H9 (cell line): ENCODE measurements around the gene RAD17. TPM values are rescaled to one million over a fixed set of nuclear protein-coding genes. Genes with fewer than 3 reads are reported as not detected.
A peak's percentile ranks its signal among the peaks of the same experiment; 100 is the strongest.
"Not testable (repeated sequence)": the region's sequence is repeated elsewhere in the genome, so short reads cannot be mapped to it uniquely, and the experiment has no call there.

Experiments
- DNase-seq: peaks from one replicate; pipeline ENCODE4 v3.0.0-alpha.2; 2017
- H2AFZ ChIP-seq: one replicate; pipeline ENCODE4 v1.6.1; 2013; ENCODE audit warnings: mild to moderate bottlenecking, low read length, control low read depth, moderate library complexity
- H2AK5ac ChIP-seq: 2 replicates; pipeline ENCODE4 v1.6.1; 2013; ENCODE audit warnings: low read length, control low read depth, mixed read lengths; ENCODE audit not compliant: insufficient read length
- H2BK120ac ChIP-seq: one replicate; pipeline ENCODE4 v1.6.1; 2013; ENCODE audit warnings: low read depth, mild to moderate bottlenecking, low read length, control low read depth, inconsistent platforms; ENCODE audit not compliant: poor library complexity, severe bottlenecking
- H2BK12ac ChIP-seq: 2 replicates; pipeline ENCODE4 v1.6.1; 2013; ENCODE audit warnings: low read length, control low read depth, mixed read lengths, low read depth; ENCODE audit not compliant: insufficient read length
- H2BK15ac ChIP-seq: 2 replicates; pipeline ENCODE4 v1.6.1; 2013; ENCODE audit warnings: low read depth, low read length, control low read depth
- H2BK20ac ChIP-seq: one replicate; pipeline ENCODE4 v1.6.1; 2013; ENCODE audit warnings: low read depth, mild to moderate bottlenecking, low read length, control low read depth, inconsistent platforms; ENCODE audit not compliant: poor library complexity, severe bottlenecking
- H2BK5ac ChIP-seq: 2 replicates; pipeline ENCODE4 v1.6.1; 2013; ENCODE audit warnings: low read length, control low read depth, mixed read lengths; ENCODE audit not compliant: insufficient read length
- H3K14ac ChIP-seq: 2 replicates; pipeline ENCODE4 v1.6.1; 2013; ENCODE audit warnings: low read length, control low read depth; ENCODE audit not compliant: insufficient read depth
- H3K18ac ChIP-seq: 2 replicates; pipeline ENCODE4 v1.6.1; 2013; ENCODE audit warnings: low read depth, mild to moderate bottlenecking, mixed read lengths, low read length, control low read depth; ENCODE audit not compliant: insufficient read length
- H3K23ac ChIP-seq: 2 replicates; pipeline ENCODE4 v1.6.1; 2013; ENCODE audit warnings: low read length, control low read depth, mixed read lengths, low read depth; ENCODE audit not compliant: insufficient read length
- H3K23me2 ChIP-seq: 2 replicates; pipeline ENCODE4 v1.6.1; 2013; ENCODE audit warnings: low read depth, mild to moderate bottlenecking, mixed read lengths, low read length, control low read depth; ENCODE audit not compliant: insufficient read length, poor library complexity, severe bottlenecking
- H3K27ac ChIP-seq: 2 replicates; pipeline ENCODE4 v1.5.1; 2013; ENCODE audit warnings: low read length, control low read depth, mixed read lengths, low read depth; ENCODE audit not compliant: insufficient read length
- H3K27me3 ChIP-seq: 2 replicates; pipeline ENCODE4 v1.6.1; 2013; ENCODE audit warnings: low read length, control low read depth, inconsistent platforms; ENCODE audit not compliant: insufficient read depth
- H3K4ac ChIP-seq: 2 replicates; pipeline ENCODE4 v1.6.1; 2013; ENCODE audit warnings: low read depth, mild to moderate bottlenecking, control low read depth, inconsistent platforms, low read length, moderate library complexity
- H3K4me1 ChIP-seq: 2 replicates; pipeline ENCODE4 v1.6.1; 2013; ENCODE audit warnings: low read length, control low read depth, inconsistent platforms; ENCODE audit not compliant: insufficient read depth
- H3K4me2 ChIP-seq: 2 replicates; pipeline ENCODE4 v1.6.1; 2013; ENCODE audit warnings: low read length, control low read depth, mixed read lengths; ENCODE audit not compliant: insufficient read length, insufficient read depth
- H3K56ac ChIP-seq: 2 replicates; pipeline ENCODE4 v1.6.1; 2013; ENCODE audit warnings: low read depth, mild to moderate bottlenecking, mixed read lengths, low read length, control low read depth; ENCODE audit not compliant: insufficient read length
- H3K79me1 ChIP-seq: 2 replicates; pipeline ENCODE4 v1.6.1; 2013; ENCODE audit warnings: low read depth, mild to moderate bottlenecking, moderate library complexity, low read length, control low read depth, inconsistent platforms; ENCODE audit not compliant: insufficient read depth, poor library complexity, severe bottlenecking
- H3K79me2 ChIP-seq: 2 replicates; pipeline ENCODE4 v1.6.1; 2013; ENCODE audit warnings: low read length, control low read depth, inconsistent platforms; ENCODE audit not compliant: insufficient read depth
- H3K9ac ChIP-seq: 2 replicates; pipeline ENCODE4 v1.6.1; 2013; ENCODE audit warnings: low read length, control low read depth, mixed read lengths; ENCODE audit not compliant: insufficient read length; ENCODE audit errors: extremely low read depth
- H3K9me3 ChIP-seq: one replicate; pipeline ENCODE4 v1.6.1; 2013; ENCODE audit warnings: low read depth, low read length, inconsistent platforms; ENCODE audit not compliant: control insufficient read depth
- H3T11ph ChIP-seq: one replicate; pipeline ENCODE4 v1.6.1; 2013; ENCODE audit warnings: mild to moderate bottlenecking, low read length, control low read depth, inconsistent platforms
- H4K20me1 ChIP-seq: one replicate; pipeline ENCODE4 v1.6.1; 2013; ENCODE audit not compliant: control insufficient read depth, insufficient read length, insufficient read depth
- H4K5ac ChIP-seq: 2 replicates; pipeline ENCODE4 v1.6.1; 2013; ENCODE audit warnings: low read depth, mild to moderate bottlenecking, mixed read lengths, low read length, control low read depth; ENCODE audit not compliant: insufficient read length
- H4K8ac ChIP-seq: replicated peaks from 2 replicates; pipeline ENCODE4 v1.6.1; 2013; ENCODE audit warnings: low read length, control low read depth, mixed read lengths, low read depth; ENCODE audit not compliant: insufficient read length
- H4K91ac ChIP-seq: 2 replicates; pipeline ENCODE4 v1.6.1; 2013; ENCODE audit warnings: low read depth, mild to moderate bottlenecking, moderate library complexity, mixed read lengths, low read length, control low read depth; ENCODE audit not compliant: insufficient read length
- H3K27ac Mint-ChIP-seq, 3 experiments: 2 replicates in 2 of 3; 3 replicates in 1 of 3; pipeline ENCODE4 v1.8.0; 2020 to 2021; ENCODE audit warnings: mixed read lengths in 3 of 3, mild to moderate bottlenecking in 1 of 3, moderate library complexity in 1 of 3
- H3K27me3 Mint-ChIP-seq: 2 replicates; pipeline ENCODE4 v1.8.0; 2021; ENCODE audit warnings: low read depth, mild to moderate bottlenecking, moderate library complexity, mixed read lengths
- H3K36me3 Mint-ChIP-seq, 3 experiments: 2 replicates in 2 of 3; 3 replicates in 1 of 3; pipeline ENCODE4 v1.8.0; 2020 to 2021; ENCODE audit warnings: low read depth in 3 of 3, mixed read lengths in 3 of 3; ENCODE audit not compliant: insufficient read depth in 1 of 3
- H3K4me1 Mint-ChIP-seq, 2 experiments: 2 replicates each; pipeline ENCODE4 v1.8.0; 2020; ENCODE audit warnings: mixed read lengths in 2 of 2
- H3K4me3 Mint-ChIP-seq, 2 experiments: 2 replicates in 1 of 2; 3 replicates in 1 of 2; pipeline ENCODE4 v1.8.0; 2020 to 2021; ENCODE audit warnings: mild to moderate bottlenecking in 2 of 2, mixed read lengths in 2 of 2, moderate library complexity in 1 of 2
- H3K9me3 Mint-ChIP-seq, 2 experiments: 2 replicates in 1 of 2; 3 replicates in 1 of 2; pipeline ENCODE4 v1.8.0; 2020; ENCODE audit warnings: mild to moderate bottlenecking in 2 of 2, mixed read lengths in 2 of 2, moderate library complexity in 1 of 2
- CTCF ChIP-seq: fragments of 200-600 bp; sonication (generic); conservative IDR thresholded peaks from 3 replicates; pipeline ENCODE4 v1.8.0; 2021; ENCODE audit warnings: antibody characterized with exemption, mild to moderate bottlenecking
- WGBS: extraction: QIAGEN DNeasy Blood & Tissue Kit; methylation state at CpG from one replicate; pipeline ENCODE4 v1.1.7; 2013; ENCODE audit warnings: missing lambda C conversion rate, low lambda C conversion rate, mixed read lengths; ENCODE audit not compliant: insufficient read length; ENCODE audit errors: extremely low coverage; 5-methylcytosine and 5-hydroxymethylcytosine counted together
- total RNA-seq: library from RNA; stranded (reverse); gene quantifications from 2 replicates; pipeline ENCODE4 v1.2.1, GENCODE V29; 2021

RAD17 gene
- total RNA-seq, 1 experiment from 2014 or later: 31.9 TPM

GRCh38 chr5:69432412-69433206 lies 63.0 kb downstream of the RAD17 start:
- Histone ChIP-seq H2BK5ac (no peak overlapping the region), H3K79me1 (no peaks in the 10 kb centered on the region), H3K18ac (no peak overlapping the region), H4K5ac (no peak overlapping the region), H3K4me1 (no peaks in the 10 kb centered on the region), H2AK5ac (no peak overlapping the region), H3K23me2 (no peaks in the 10 kb centered on the region), H4K20me1 (no peaks in the 10 kb centered on the region), H2BK12ac (no peak overlapping the region), H3K9me3 (no peaks in the 10 kb centered on the region), H3K14ac (no peak overlapping the region), H2BK15ac (no peak overlapping the region), H3K79me2 (no peaks in the 10 kb centered on the region), H2BK20ac (no peak overlapping the region), H3K56ac (no peak overlapping the region), H3K9ac (no peak overlapping the region), H3K27me3 (no peaks in the 10 kb centered on the region), H4K91ac (no peak overlapping the region), H2AFZ (no peak overlapping the region), H3K27ac (no peak overlapping the region), H3K4me2 (no peak overlapping the region), H3K23ac (no peak overlapping the region), H3T11ph (no peak overlapping the region), H3K4ac (no peak overlapping the region), H4K8ac (no peak overlapping the region), H2BK120ac (no peak overlapping the region)
- no CpG with 5 or more reads among the region's 8 CpGs for WGBS
- TF ChIP-seq CTCF: no peak
- H3K36me3 Mint-ChIP-seq: peaks cover 11 to 41% (median 35%) of the 10 kb centered on the region in 3 experiments
- no peaks in the 10 kb centered on the region for H3K27me3 Mint-ChIP-seq
- no peak for DNase-seq
- H3K4me1 Mint-ChIP-seq: no peaks in the 10 kb centered on the region
- H3K9me3 Mint-ChIP-seq: no peaks in the 10 kb centered on the region
- H3K27ac Mint-ChIP-seq: 0 out of 7 replicates have a peak overlapping the region, but pooled peaks of 2 of the 3 experiments have one; percentile 44 to 53
- no peak overlapping the region for H3K4me3 Mint-ChIP-seq

- H2AK5ac ChIP-seq, H3K4me1 ChIP-seq, H3K4me1 Mint-ChIP-seq, H3K27me3 Mint-ChIP-seq, H3K4me2 ChIP-seq, H3K23ac ChIP-seq, H3K79me1 ChIP-seq, H2BK20ac ChIP-seq, H3K9me3 Mint-ChIP-seq, H4K8ac ChIP-seq, H3T11ph ChIP-seq, H3K27ac Mint-ChIP-seq, H3K18ac ChIP-seq, H3K4ac ChIP-seq, H3K27ac ChIP-seq, H2BK12ac ChIP-seq, H2BK15ac ChIP-seq, H3K56ac ChIP-seq, H4K20me1 ChIP-seq, DNase-seq, H3K27me3 ChIP-seq, H3K9ac ChIP-seq, H3K79me2 ChIP-seq, H3K4me3 Mint-ChIP-seq, H4K91ac ChIP-seq, H4K5ac ChIP-seq, H2BK120ac ChIP-seq, H2BK5ac ChIP-seq, H3K9me3 ChIP-seq, H3K23me2 ChIP-seq, H2AFZ ChIP-seq, H3K14ac ChIP-seq: not testable (repeated sequence)
- H3K36me3 Mint-ChIP-seq: peaks cover 11 to 41% (median 35%) of the 10 kb centered on the region in 3 experiments
- WGBS: no CpG with 5 or more reads among the region's 5 CpGs
These were observed 65.8 kb downstream of the RAD17 start for GRCh38 chr5:69435276-69435884.
